Fibroblast of mammary gland (primary cell): Measurements from ENCODE around the gene SLC5A6.
A peak's percentile ranks its signal among the peaks of the same experiment; 100 is the strongest.

Experiments
- DNase-seq: peaks from one replicate; pipeline ENCODE4 v3.0.0-alpha.2; 2010; ENCODE audit warnings: low read depth
- H3K4me3 ChIP-seq: 2 replicates; pipeline ENCODE4 v1.5.1; 2011; ENCODE audit warnings: low read depth, mild to moderate bottlenecking, low read length, moderate library complexity; ENCODE audit not compliant: control insufficient read depth
- TF ChIP-seq, protein P1 (sequence below): conservative IDR thresholded peaks from 2 replicates; pipeline ENCODE4 v1.5.1; 2011; ENCODE audit warnings: low read depth, low read length, inconsistent platforms; ENCODE audit not compliant: control insufficient read depth, insufficient read depth

The SLC5A6 gene

DNA sequence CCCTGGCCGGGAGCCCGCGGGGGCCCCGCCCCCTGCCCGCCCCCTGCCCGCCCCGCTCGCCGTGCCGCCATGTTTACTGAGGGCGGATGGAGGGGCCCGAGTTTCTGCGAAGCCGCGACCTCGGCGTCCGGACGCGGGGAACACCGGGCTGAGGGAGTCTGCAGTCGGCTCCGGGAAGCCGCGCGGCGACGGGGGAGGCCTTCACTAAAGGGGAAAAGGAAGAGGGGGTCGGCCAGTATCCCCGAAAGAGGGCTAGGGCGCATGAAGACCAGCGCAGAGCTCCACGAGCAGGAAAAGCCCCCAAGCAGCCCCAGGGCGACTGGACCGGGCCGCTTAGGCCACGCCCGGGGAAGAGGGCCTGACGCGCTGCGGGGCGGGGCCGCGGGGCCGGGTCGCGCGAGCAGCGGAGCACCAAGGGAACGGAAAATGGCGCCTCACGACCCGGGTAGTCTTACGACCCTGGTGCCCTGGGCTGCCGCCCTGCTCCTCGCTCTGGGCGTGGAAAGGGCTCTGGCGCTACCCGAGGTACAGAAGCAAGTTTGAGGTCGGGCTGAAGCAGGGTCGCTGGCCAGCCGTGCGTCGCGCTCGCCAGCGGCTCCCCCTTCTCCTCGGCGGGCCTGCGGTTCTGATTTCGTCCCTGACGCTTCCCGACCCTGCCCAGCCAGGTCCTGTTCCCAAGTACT lies at the start of gene SLC5A6, which contains the start of gene ATRAID:
SLC5A6 (minus strand) TSS at position 326 of the 683 bp plus-strand sequence. CDS start 4,618 bp downstream, outside the sequence.
ATRAID (plus strand) TSS at position 99 of the 683 bp plus-strand sequence; CDS start at position 427, 328 bp downstream.
- H3K4me3 ChIP-seq = peak within 1 kb of the TSS; percentile 82
- TF ChIP-seq, protein P1, sequence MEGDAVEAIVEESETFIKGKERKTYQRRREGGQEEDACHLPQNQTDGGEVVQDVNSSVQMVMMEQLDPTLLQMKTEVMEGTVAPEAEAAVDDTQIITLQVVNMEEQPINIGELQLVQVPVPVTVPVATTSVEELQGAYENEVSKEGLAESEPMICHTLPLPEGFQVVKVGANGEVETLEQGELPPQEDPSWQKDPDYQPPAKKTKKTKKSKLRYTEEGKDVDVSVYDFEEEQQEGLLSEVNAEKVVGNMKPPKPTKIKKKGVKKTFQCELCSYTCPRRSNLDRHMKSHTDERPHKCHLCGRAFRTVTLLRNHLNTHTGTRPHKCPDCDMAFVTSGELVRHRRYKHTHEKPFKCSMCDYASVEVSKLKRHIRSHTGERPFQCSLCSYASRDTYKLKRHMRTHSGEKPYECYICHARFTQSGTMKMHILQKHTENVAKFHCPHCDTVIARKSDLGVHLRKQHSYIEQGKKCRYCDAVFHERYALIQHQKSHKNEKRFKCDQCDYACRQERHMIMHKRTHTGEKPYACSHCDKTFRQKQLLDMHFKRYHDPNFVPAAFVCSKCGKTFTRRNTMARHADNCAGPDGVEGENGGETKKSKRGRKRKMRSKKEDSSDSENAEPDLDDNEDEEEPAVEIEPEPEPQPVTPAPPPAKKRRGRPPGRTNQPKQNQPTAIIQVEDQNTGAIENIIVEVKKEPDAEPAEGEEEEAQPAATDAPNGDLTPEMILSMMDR = no peak
- DNase-seq = peak; percentile 80

DNA sequence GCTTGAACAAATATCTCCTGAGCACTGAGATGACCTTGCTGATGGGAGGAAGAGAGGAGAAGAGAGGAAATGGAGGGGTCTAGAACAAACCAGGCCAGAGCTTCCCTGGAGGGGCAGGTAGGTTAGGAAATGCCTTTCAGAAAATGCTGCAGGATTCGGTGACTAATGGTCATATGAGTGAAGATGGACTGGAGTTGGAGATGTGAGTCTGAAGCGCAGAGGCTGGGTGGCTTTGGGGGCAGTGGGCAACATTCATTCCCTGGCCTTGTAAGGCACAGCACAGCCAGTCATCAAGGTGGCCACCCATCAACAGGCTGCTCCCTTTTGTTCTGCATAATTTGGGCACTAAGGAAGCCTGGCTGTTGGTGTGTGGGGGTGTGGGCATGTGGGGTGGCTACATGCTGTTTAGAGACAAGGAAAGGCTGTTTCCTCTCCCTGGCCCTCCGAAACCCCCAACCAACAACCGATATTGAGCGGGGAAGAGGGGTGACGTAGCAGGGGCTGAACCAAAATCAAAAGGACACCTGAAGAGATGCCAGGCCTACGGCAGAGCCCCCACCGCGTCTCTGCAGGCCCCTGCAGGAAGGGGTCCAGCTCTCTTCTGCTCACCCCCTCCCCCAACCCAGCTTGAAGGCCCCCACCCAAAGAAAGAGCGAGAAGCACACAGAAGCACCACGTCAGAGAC lies 49.3 kb upstream of the SLC5A6 start:
- DNase-seq = no peak
- H3K4me3 ChIP-seq = no peak overlapping the region
- TF ChIP-seq, protein P1 = no peak

- H3K4me3 ChIP-seq = no peak overlapping the region
- TF ChIP-seq, protein P1 = no peak
Measured at GRCh38 chr2:27258051-27258450, 46.0 kb upstream of the SLC5A6 start.

GRCh38 chr2:27256855-27257454 lies 44.9 kb upstream of the SLC5A6 start:
- H3K4me3 ChIP-seq = no peak overlapping the region

More at GRCh38 chr2:27258051-27258450, 46.0 kb upstream of the SLC5A6 start:
- no peak for DNase-seq

DNA sequence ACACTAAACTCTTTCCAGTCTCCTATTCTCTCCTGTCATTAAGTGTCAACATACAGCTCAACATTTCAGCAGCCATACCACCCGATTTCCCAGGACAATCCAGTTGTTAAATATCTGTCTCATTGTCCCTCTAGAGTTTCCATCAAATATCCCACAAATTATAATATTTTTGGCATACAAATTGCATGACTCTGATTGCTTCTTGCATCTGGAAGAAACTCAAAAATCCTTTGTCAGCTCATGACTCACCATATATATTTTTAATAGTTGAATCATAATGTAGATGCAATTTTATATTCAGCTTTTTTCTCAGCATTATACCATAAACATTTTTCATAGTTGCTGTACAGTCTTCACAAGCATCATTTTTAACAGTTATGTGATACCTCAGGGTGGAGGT lies 43.6 kb upstream of the SLC5A6 start:
- TF ChIP-seq, protein P1 = no peak
- peak; percentile 55 for DNase-seq
- H3K4me3 ChIP-seq = no peak overlapping the region

More at GRCh38 chr2:27256855-27257454, 44.9 kb upstream of the SLC5A6 start:
- DNase-seq = no peak
- TF ChIP-seq, protein P1 = no peak

- no peak overlapping the region for H3K4me3 ChIP-seq
- TF ChIP-seq, protein P1 = no peak
- no peak for DNase-seq
Measured at GRCh38 chr2:27255187-27255586, 43.1 kb upstream of the SLC5A6 start.
